HG03575 (cell line): ENCODE results near the gene GNG7.
"Not testable (repeated sequence)": the region's sequence is repeated elsewhere in the genome, so short reads cannot be mapped to it uniquely, and the experiment has no call there.

Experiments
- ATAC-seq: cut with Tn5 transposase; IDR thresholded peaks from one replicate; pipeline ENCODE4 v1.9.1; 2021; ENCODE audit not compliant: unreplicated experiment, insufficient number of reproducible peaks, low FRiP score; ENCODE audit errors: extremely low read depth

Gene GNG7

GRCh38 chr19:2591537-2592291, 110.8 kb downstream of the GNG7 start:
- no peak for ATAC-seq

DNA sequence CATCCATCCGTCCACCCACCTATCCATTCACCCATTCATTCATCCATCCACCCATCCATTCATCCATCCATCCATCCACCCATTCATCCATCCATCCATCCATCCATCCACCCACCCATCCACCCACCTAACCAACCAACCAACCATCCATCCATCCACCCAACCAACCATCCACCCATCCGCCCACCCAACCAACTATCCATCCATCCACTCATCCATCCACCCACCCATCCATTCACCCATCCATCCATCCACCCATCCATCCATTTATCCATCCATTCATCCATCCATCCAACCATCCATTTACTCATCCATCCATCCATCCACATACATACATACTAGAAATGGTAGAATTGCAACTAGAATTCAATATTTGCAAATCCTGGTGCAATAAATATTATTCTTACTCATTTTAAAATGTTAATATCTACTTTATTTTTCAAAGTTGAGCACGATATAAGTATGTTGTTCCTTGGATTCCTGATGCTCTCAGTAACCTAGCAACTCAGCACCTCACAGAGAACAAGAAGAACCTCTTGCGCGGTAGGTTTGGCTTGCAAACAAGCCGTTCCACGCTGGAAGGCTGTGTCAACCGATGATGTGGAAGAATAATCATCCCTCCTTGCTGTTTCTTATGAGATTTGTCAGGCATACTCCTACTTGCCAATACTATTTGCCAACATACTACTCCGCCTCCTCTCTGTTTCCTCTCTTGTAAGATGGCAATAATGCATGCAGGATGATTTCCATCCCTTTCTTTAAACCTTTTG, 111.7 kb downstream of the GNG7 start:
- no peak for ATAC-seq

DNA sequence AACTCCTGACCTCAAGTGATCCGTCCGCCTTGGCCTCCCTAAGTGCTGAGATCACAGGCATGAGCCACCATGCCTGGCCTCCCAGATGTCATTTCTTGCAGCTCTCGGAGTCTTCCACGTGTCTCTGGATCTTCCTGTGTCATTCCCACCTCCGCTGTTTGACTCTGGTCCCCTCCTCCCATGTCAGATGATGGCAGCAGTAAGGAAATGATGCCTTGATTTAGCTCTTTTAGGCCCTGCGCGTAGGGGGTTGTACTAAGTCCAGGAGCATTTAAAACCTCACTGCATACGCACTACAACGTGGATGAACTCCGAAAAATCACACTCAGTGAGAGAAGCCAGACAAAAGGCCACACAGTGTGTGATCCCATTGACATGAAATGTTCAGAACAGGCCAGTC, 113.1 kb downstream of the GNG7 start:
- no peak for ATAC-seq

DNA sequence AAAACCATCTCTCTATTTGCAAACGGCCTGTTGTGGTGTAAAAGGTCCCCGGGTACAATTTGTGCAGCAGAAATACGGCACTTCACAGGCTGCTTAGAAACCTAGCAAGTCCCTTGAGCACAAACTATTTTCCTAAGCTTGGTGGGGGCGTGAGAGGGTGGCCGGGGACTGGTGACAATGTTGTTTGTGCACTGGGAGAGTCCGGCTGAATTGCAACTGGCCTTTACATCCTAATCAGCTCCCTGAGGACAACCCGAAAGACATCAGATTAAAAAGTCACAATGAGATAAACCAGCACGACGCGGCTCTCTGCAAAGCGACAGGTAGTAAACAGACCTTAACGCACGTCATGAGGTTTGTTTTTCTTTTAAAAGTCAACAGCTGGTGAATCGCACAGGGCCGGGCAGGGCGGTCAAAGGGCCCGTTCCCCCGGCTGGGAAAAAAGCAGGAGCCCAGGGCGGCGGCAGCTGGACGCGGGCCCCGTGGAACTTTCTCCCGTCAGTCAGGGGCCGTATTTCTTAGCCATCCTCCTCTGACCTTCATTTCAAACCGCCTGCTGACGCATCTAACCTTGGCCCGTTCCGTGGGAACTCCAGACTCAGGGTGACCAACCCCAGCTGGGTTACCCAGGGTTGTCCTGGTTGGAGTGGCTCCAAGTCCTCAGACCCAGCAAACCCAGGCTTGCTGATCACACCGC, 114.3 kb downstream of the GNG7 start:
- no peak for ATAC-seq

DNA sequence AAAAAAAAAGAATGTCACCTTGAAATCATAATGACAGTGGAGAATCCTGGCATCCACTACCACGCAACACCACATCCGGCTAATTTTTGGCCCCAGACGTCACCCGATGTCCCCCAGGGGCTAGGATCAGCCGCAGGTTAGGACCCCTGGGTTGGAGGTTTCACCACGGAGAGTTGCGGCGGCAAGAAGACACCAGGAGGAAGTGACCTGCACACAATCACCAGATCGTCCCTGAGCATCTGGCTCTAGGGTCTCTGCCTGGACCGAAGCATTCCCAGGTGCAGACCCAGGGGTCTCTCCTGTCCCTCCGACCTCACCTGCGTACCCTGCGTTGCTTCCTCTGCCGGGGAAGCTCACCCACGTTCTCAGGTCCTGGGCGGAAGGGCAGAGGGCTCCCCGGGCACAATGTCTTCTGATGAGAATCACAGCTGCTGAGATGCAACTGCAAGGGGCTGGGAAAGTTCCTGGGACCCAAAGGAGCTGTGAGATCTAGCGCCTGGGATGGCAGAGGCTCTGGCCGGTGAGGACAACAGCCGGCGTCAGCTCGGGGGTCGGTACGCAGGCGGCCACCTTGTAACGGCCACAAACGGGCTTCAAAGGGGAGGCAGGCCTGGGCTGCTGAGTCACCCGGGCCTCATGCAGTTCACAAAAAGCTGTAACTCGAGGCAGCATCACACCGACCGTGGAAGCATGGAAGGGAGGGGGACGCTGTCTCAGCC, 115.3 kb downstream of the GNG7 start:
- ATAC-seq: no peak

GRCh38 chr19:2586196-2586595, 116.3 kb downstream of the GNG7 start:
- no peak for ATAC-seq

DNA sequence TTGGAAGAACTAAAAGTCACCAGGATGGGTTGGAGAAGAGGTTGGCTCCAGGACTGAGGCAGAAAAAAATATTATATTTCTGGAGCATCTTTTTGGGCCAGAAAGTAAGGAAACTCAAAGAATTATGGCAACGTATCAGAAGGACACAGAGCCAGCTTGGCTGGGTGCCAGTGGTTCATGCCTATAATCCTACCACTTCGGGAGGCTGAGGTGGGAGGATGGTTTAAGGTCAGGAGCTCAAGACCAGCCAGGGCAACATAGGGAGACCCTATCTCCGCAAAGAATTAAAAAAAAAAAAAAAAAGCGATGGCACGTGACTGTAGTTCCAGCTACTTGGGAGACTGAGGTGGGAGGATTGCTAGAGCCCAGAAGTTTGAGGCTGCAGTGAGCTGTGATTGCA, 118.5 kb downstream of the GNG7 start:
- ATAC-seq: no peak

DNA sequence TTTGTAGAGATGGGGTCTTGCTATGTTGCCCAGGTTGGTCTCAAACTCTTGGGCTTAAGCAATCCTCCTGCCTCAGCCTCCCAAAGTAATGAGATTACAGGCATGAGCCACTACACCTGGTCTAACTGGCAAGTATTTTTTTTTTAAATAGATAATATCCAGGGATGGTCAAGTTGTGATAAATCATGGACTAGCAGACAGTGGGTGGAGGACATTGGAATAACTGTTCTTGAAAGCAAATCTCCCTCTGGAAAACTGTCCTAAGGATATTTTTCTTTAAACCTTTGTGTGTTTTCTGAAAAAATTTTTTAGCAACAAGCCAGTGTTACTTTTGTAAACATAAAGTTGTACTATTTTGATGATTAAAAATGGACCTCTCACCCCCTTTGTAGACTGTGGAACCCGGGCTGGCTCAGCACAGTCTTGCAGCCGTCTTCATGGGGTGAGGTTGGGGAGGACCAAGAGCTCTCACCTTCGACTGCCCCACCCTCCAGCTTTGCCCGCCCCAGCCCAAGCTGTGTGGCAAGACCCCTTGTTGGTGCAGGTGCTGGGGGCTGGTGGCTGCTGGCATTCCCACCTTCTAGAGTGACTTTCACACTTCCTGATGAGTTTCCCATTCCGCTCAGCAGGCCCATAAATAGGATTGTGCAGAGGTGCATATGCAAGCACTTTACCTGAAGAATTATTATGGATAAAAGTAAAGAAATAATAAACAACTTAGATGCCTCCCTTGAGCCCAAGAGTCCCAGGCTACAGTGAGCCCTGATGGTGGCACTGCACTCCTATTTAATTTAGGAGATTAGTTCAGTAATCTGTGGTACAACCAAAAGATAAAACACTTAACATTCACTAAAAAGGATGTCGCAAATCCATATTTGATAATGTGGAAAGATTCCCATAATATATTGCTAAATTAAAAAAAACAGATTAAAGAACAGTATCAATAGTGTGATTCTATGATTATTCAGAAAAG, 119.2 kb downstream of the GNG7 start:
- ATAC-seq: no peak

GRCh38 chr19:2580396-2580795, 122.1 kb downstream of the GNG7 start:
- ATAC-seq: not testable (repeated sequence)

- no peak for ATAC-seq
Observed at GRCh38 chr19:2579678-2580280, 122.7 kb downstream of the GNG7 start.

GRCh38 chr19:2578901-2579677, 123.4 kb downstream of the GNG7 start:
- ATAC-seq: no peak

GRCh38 chr19:2578391-2578890, 124.1 kb downstream of the GNG7 start:
- ATAC-seq: no peak

GRCh38 chr19:2577722-2578335, 124.7 kb downstream of the GNG7 start:
- no peak for ATAC-seq

DNA sequence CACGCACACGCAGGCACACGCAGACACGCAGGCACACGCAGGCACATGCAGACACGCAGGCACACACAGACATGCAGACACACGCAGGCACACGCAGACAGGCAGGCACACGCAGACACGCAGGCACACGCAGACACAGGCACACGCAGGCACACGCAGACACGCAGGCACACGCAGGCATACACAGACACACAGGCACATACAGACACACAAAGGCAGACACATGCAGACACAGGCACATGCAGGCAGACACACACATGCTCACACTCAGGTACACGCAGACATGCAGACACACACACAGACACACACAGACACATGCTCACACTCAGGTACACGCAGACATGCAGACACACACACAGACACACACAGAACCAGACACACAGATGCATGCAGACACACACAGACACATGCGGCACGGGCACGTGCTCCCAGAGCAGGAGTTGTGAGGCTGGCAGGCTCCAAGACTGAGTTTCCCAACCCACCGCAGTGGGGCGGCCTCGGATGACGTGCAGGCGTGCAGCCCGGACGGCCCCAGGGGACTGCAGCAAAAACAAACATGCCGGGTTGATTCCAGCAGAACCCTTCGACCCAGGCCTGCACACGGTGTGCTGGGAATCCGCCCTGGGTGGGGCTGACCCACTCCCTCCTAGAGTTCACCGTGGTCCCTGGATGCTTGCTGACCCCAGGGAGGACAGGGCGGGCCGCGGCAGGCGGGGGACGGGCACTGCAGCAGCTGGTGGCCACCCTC, 126.6 kb downstream of the GNG7 start:
- no peak for ATAC-seq

DNA sequence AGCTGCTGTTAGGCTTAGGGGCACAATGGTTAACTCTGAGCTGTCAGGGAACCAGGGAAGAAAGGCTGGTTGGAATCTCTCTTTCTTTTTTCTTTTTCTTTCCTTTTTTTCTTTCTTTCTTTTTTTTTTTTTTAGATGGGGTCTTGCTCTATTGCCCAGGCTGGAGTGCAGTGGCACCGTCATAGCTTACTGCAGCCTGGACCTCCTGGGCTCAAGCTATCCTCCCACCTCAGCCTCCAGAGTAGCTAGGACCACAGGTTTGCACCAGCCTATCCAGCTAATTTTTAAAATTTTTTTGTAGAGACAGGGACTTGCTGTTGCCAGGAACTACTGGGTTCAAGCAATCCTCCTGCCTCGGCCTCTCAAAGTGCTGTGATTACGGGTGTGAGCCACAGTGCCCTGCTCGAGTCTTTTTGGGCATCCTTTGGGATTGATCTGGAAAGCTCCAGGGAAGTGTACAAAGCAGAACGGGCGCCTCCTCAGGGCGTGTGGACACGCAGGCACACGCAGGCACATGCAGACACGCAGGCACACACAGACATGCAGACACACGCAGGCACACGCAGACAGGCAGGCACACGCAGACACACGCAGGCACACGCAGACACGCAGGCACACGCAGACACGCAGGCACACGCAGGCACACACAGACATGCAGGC, 127.4 kb downstream of the GNG7 start:
- ATAC-seq: no peak
